Natural killer cell treated with Interleukin-12 subunit alpha and Interleukin-12 subunit beta and Interleukin-15 and Interleukin-18, amount 100 ng/mL, for 72 hours (primary cell): ENCODE data around the gene ATG7. TPM values are rescaled to one million over a fixed set of nuclear protein-coding genes. Genes with fewer than 3 reads are reported as not detected.
"Not testable (repeated sequence)": the region's sequence is repeated elsewhere in the genome, so short reads cannot be mapped to it uniquely, and the experiment has no call there.

ENCODE experiments used
- ATAC-seq, 2 donors: fragments of 150-1000 bp; cut with Tn5 transposase in 1 of 2; sonication (Bioruptor Pico), chemical (Tn5 transposase) in 1 of 2; 2 replicates each; pipeline ENCODE4 v1.10.0; 2021
- DNase-seq: peaks from one replicate; pipeline ENCODE4 v3.0.0; 2022; ENCODE audit warnings: low spot score
- H3K27ac Mint-ChIP-seq, 2 donors: 1 replicate in 1 of 2; 2 replicates in 1 of 2; pipeline ENCODE4 v1.8.0; 2022; ENCODE audit warnings: mixed read lengths in 2 of 2, mild to moderate bottlenecking in 1 of 2, moderate library complexity in 1 of 2
- H3K27me3 Mint-ChIP-seq, 2 donors: 1 replicate in 1 of 2; 2 replicates in 1 of 2; pipeline ENCODE4 v1.8.0; 2022; ENCODE audit warnings: mixed read lengths in 2 of 2
- H3K36me3 Mint-ChIP-seq: one replicate; pipeline ENCODE4 v1.8.0; 2022; ENCODE audit warnings: mixed read lengths
- H3K4me1 Mint-ChIP-seq, 2 donors: 1 replicate in 1 of 2; 2 replicates in 1 of 2; pipeline ENCODE4 v1.8.0; 2022; ENCODE audit warnings: low read depth in 2 of 2, mixed read lengths in 2 of 2, mild to moderate bottlenecking in 1 of 2
- H3K4me3 Mint-ChIP-seq: one replicate; pipeline ENCODE4 v1.8.0; 2022; ENCODE audit warnings: mixed read lengths
- H3K9me3 Mint-ChIP-seq: 2 replicates; pipeline ENCODE4 v1.8.0; 2022; ENCODE audit warnings: mixed read lengths
- total RNA-seq, 2 donors: library from RNA; stranded (reverse); gene quantifications; one replicate each; pipeline ENCODE4 v1.2.3, GENCODE V29; 2022

ATG7 gene
- total RNA-seq, 2 donors from 2014 or later = 45.0 to 79.9 TPM

DNA sequence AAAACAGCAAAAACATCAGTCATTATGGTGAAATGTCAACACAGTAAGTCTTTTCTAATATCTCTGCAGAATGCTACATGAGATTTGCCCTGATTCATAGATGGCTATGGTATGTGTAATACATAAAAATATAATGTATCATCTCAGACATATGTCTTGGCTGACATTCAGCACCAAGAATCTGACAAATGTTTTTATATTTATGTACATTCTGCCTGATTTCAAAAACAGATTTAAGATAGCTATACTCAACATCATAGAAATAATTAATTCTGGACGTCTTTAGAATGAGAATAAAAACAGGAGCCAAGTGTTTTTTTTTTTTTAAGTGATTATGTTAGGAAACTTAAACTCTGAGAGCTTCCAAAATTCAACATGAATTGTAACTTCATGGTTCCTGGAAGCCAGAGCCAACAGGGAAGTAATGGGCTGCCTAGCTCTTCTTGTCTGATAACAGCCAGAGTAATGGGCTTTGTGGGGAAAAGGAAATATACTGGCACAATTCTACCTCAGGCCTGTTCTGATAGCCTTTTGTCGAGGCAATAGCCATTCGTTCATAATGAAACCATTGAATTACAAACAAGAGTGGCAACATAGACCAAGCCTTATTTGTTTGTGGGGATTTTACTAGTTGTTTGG lies 187.1 kb downstream of the ATG7 start:
- no peak overlapping the region for H3K27ac Mint-ChIP-seq

DNA sequence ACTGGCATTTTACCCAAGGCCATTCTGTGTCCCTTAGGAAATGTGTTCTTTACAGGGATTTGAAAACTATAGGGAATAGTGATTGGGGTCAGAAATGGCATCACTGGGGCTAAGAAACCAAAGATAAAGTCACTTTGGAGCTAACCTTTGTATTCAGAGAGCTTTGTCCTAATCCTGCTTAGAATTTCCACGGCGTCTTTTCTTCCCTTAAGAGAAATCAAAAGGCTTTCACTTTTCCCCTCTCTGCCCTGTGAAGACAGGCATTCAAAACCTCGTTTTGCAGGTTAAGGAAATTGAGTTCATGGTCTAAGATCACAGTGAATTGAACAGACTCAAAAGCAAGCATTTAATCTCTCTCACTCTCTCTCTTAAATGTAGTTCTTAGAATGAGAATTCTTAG lies 189.0 kb downstream of the ATG7 start:
- no peak for ATAC-seq
- peaks cover 0 to 4% of the 10 kb centered on the region in 2 donors for H3K4me1 Mint-ChIP-seq
- no peak overlapping the region for H3K27ac Mint-ChIP-seq
- no peaks in the 10 kb centered on the region for H3K27me3 Mint-ChIP-seq
- H3K9me3 Mint-ChIP-seq = no peaks in the 10 kb centered on the region
- no peaks in the 10 kb centered on the region for H3K36me3 Mint-ChIP-seq
- no peak for DNase-seq
- H3K4me3 Mint-ChIP-seq = no peak overlapping the region

More for the DNA sequence above, 187.1 kb downstream of the ATG7 start:
- Mint-ChIP-seq H3K4me1 (peaks cover 0 to 4% of the 10 kb centered on the region in 2 donors), H3K27me3 (no peaks in the 10 kb centered on the region), H3K36me3 (no peaks in the 10 kb centered on the region), H3K4me3 (no peak overlapping the region), H3K9me3 (no peaks in the 10 kb centered on the region)
- no peak for DNase-seq
- no peak for ATAC-seq

DNA sequence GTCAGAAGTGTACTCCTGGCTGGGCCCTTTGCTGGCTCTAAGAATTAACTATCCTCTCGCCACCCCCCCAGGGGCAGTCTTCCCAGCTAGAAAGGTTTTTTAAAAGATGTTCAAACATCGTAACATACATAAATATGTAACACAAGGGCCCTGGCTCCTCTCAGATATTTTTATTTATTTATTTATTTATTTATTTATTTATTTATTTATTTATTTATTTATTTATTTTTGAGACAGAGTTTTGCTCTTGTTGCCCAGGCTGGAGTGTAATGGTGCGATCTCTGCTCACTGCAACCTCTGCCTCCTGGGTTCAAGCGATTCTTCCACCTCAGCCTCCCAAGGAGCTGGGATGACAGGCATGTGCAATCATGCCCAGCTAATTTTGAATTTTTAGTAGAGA lies 190.5 kb downstream of the ATG7 start:
- not testable (repeated sequence) for H3K4me3 Mint-ChIP-seq, H3K9me3 Mint-ChIP-seq, H3K27me3 Mint-ChIP-seq, H3K4me1 Mint-ChIP-seq, H3K36me3 Mint-ChIP-seq, ATAC-seq, DNase-seq, H3K27ac Mint-ChIP-seq

DNA sequence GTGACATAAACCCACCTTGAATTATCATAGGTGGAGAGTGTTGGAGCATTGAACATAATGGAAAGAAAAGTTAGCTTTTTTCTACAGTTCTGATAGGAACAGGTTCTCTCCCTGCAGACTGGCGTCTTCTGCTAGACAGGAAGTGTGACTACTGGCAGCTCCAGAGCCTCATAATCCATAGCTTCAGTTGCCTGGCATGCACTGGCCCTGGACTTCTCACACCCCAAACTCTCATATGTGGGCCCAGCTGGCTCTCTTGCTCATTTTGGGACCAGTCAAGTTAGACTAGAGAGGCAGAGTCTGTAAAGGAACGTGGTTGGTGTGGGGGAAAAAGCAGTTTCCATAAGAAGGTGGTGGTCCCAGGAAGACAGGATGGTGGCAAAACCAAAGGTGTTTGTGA lies 191.4 kb downstream of the ATG7 start:
- Mint-ChIP-seq H3K27ac (no peak overlapping the region), H3K36me3 (no peaks in the 10 kb centered on the region), H3K4me1 (peaks cover 0 to 4% of the 10 kb centered on the region in 2 donors), H3K27me3 (no peaks in the 10 kb centered on the region), H3K4me3 (no peak overlapping the region), H3K9me3 (no peaks in the 10 kb centered on the region)
- ATAC-seq (no peak), DNase-seq (no peak)

DNA sequence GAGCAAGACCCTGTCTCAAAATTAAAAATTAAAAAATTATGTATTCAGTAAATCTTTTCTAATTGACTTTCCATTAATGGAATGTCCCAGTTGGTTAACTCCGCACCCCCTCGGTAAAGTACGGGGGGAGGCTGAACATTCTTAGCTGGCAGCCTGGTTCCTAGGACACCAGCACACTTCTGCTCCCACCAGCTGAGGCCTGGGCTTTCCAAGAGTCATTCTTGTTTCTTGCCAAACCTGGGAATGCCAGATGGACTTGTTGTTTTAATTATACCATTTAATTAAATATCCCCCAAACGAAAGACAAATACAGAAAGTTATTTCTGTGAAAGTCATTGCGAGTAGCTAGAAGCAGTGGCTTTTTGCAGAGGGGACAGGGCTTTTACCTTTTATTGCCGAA lies 192.2 kb downstream of the ATG7 start:
- Mint-ChIP-seq H3K9me3 (no peaks in the 10 kb centered on the region), H3K4me3 (no peak overlapping the region), H3K36me3 (no peaks in the 10 kb centered on the region), H3K27ac (no peak overlapping the region), H3K27me3 (no peaks in the 10 kb centered on the region), H3K4me1 (peaks cover 0 to 4% of the 10 kb centered on the region in 2 donors)
- ATAC-seq = no peak
- DNase-seq = no peak

DNA sequence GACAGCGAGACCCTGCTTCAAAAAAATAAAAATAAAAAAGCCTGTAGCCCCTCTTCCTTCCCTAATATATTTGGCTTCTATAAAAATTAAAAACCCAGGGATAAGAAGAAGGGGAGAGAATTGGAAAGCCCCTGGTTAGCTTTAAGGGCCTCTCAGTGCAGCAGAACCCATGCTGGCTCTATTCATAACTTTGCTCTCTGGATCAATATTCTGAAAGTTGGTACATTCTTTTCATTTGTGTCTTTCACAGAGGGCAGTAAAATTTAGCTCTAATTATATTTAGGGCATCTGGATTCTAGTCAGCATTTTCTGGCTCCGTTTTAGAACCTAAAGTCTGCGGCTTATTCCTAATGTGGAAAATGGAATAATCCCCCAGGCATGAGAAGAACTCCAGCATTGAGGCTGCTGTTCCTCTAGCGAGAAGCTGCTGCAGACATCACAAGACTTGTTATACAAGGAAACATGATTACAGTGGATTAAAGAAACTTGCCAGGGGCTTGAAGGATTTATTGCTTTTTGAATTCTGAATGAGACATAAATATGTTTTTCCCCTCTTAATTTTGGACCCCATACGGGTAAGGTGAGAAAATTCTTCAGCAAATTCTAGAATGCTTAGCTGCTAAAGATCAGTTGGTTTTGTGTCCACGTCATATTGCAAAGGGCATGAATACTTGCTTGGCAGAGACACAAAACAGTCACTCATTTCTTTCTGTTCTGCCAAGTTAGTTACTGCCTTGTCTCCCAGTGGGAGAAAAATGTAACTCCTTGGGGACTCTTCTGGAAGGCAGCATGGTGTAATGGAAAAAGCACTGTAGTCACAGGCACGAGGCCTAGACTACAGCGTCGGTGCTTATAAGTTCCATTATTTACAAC lies 193.8 kb downstream of the ATG7 start:
- no peaks in the 10 kb centered on the region for H3K36me3 Mint-ChIP-seq
- no peak overlapping the region for H3K4me3 Mint-ChIP-seq
- peaks cover 0 to 4% of the 10 kb centered on the region in 2 donors for H3K4me1 Mint-ChIP-seq
- no peak for DNase-seq
- no peaks in the 10 kb centered on the region for H3K27me3 Mint-ChIP-seq
- no peak overlapping the region for H3K27ac Mint-ChIP-seq
- H3K9me3 Mint-ChIP-seq = no peaks in the 10 kb centered on the region
- ATAC-seq = no peak

DNA sequence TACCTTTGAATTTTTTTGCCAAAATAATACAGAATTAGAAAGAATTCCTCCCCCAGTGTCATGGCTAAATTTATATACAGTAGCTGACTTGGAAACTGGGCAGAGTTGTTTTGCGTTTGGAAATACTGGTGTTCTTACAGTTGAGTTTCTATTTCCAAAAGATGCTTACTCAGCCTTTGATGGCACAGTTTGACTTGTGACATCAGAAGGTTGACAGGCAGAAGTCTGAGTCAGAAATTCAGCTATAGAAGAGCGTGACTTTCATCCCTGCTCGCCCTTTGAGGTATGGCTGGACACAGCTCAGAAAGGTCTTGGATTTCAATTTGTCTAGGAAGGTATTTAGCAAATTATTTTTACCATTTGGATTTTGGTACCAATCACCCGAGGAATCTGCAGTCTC lies 195.7 kb downstream of the ATG7 start:
- Mint-ChIP-seq H3K36me3 (no peaks in the 10 kb centered on the region), H3K27ac (no peak overlapping the region), H3K4me3 (no peak overlapping the region)

DNA sequence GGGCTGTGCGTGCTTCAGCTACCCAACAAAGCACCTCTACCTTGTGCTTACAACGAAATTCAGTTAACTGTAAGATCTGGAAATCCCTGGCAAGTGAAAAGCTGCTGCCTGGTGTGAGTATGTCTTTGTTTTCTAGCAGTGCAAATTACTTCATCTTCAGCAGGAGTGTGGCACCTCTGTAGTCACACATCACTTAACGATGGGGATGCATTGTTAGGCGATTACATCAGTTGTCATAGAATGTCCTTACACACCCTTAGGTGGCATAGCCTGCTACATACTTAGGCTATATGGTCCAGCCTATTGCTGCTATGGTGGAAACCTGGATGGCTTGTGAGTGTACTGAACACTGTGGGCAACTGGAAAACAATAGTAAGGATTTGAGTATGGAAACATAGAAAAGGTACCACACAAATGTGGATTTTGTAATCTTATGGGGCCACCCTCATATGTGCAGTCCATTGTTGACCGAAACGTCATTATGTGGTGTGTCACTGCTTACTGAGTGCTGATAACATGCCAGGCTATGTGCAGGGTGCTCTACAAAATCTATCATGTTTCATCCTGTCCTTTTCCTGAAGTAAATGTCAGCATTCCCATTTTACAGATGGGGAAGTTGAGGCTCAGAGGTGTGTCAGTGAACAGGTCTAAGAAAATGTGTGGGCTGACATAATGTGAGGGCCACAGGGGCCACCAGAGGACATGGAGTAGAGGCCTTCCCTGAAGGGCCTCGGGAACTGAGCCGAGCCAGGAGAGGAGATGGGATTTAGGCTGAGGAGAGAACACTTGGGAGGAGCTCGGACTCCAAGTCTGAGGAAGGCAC lies 198.0 kb downstream of the ATG7 start:
- H3K36me3 Mint-ChIP-seq = no peaks in the 10 kb centered on the region
- ATAC-seq = no peak
- no peaks in the 10 kb centered on the region for H3K9me3 Mint-ChIP-seq
- no peaks in the 10 kb centered on the region for H3K4me1 Mint-ChIP-seq
- H3K4me3 Mint-ChIP-seq = no peak overlapping the region
- no peak for DNase-seq
- H3K27ac Mint-ChIP-seq = no peak overlapping the region
- no peaks in the 10 kb centered on the region for H3K27me3 Mint-ChIP-seq

More for the DNA sequence above, 195.7 kb downstream of the ATG7 start:
- Mint-ChIP-seq H3K4me1 (peaks cover 0 to 4% of the 10 kb centered on the region in 2 donors), H3K9me3 (no peaks in the 10 kb centered on the region), H3K27me3 (no peaks in the 10 kb centered on the region)
- DNase-seq (no peak), ATAC-seq (no peak)

DNA sequence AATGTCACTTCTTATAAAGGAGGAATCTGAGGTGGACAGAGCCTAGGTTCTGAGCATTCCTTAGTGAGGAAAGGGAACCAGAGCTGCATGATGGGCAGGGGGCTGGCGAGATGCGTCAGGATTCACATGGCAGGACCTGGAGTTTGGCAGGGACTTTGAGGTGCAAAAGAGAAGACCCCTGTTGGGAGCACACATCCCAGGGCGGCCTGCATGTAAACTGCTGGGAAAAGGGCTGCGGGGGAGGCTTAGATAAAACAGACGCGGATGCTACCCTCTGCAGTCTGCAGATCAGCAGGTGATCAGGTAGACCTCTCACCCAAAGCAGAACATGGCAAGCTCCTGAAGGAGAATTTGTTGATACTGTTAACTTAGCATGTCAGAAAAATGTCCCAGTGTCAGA lies 203.1 kb downstream of the ATG7 start:
- no peaks in the 10 kb centered on the region for H3K4me1 Mint-ChIP-seq
- H3K27me3 Mint-ChIP-seq = no peaks in the 10 kb centered on the region
- DNase-seq = no peak
- no peak overlapping the region for H3K4me3 Mint-ChIP-seq
- no peak for ATAC-seq
- no peaks in the 10 kb centered on the region for H3K9me3 Mint-ChIP-seq
- H3K27ac Mint-ChIP-seq = no peak overlapping the region
- H3K36me3 Mint-ChIP-seq = no peaks in the 10 kb centered on the region

DNA sequence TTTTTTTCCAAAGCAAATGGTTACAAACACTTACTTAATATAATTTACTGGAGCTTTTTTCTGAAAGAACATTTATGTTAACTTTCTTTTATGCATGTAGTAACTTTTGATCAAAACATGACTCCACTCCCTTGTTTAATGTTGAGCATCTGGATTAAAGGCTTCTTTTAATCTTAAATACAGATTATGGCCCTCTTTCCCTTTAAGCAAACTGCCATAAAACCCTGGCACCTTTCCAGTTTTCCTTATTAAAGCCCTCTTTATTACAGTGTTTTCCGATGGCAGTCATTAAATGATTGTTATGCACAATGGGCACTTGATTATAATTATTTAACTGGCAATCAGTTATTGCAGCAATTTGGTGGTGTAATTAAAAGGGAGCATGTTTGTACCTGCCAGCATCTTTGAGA lies 204.5 kb downstream of the ATG7 start:
- H3K27me3 Mint-ChIP-seq = no peaks in the 10 kb centered on the region
- no peak overlapping the region for H3K4me3 Mint-ChIP-seq
- DNase-seq = no peak
- no peak overlapping the region for H3K27ac Mint-ChIP-seq
- H3K4me1 Mint-ChIP-seq = no peaks in the 10 kb centered on the region
- H3K9me3 Mint-ChIP-seq = no peaks in the 10 kb centered on the region
- ATAC-seq = no peak
- no peaks in the 10 kb centered on the region for H3K36me3 Mint-ChIP-seq

DNA sequence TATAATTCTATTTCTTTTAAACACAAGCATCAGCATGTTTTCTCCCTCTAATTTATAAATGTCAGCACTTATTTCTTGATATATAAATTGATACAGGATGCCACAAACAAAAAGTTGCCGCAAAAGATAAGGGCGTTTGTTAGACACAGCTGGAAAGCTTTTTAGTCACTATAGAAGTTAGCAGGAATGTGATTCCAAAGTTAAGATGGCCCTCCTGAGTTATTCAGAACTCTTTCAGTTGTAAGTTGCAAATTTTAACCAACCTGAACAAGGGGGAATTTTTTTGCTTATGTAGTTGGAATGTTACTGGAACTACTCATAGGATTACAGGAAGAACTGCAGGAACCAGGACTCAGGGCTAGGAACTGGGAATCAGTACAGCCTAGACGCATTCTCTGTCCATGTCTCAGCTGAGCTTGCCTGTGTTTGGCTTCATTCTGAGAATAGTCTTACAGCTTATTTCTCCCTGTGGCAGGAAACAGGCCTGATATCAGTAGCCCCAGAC lies 205.3 kb downstream of the ATG7 start:
- Mint-ChIP-seq H3K4me1 (no peaks in the 10 kb centered on the region), H3K27me3 (no peaks in the 10 kb centered on the region), H3K4me3 (no peak overlapping the region), H3K27ac (no peak overlapping the region), H3K9me3 (no peaks in the 10 kb centered on the region), H3K36me3 (no peaks in the 10 kb centered on the region)
- ATAC-seq (no peak), DNase-seq (no peak)

DNA sequence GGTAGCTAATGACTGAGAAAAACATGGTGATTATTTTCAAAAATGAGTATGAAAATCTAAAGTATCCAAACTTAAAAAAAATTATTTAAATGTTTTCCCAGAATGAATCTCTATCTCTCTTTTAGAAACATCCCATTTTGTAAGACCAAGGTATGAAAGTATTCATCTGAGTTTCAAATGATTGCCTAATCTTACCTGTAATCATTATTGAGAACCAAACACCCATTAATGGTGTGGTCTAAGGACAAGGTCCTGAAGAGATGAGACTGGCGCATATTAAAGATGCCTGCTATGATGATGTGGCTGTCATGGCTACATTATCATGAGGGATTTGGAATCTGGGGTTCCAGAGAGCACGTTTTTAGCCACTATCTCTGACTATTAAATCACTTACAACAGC lies 206.0 kb downstream of the ATG7 start:
- Mint-ChIP-seq H3K9me3 (no peaks in the 10 kb centered on the region), H3K27me3 (no peaks in the 10 kb centered on the region), H3K27ac (no peak overlapping the region), H3K36me3 (no peaks in the 10 kb centered on the region), H3K4me3 (no peak overlapping the region), H3K4me1 (no peaks in the 10 kb centered on the region)
- no peak for DNase-seq
- ATAC-seq = no peak

DNA sequence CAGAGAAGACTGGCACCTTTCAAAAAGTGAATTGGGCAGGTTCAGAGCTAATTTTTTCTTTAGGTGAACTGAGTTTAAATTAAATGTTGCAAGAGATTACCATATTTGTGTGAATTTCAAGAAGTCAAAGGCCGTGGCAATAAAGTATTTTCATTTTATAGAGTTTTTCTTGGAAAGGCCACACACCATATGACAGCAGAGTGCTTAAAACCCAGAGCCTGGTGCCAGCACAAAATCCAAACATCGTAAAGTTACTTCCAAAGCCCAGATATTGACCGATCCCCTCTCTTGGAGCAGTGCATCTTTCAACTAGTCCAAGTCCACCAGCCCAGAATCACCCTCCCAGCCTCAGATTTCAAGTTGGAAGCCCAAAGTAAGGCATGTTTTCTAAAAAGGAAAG lies 207.0 kb downstream of the ATG7 start:
- no peak overlapping the region for H3K27ac Mint-ChIP-seq

More for the DNA sequence above, 207.0 kb downstream of the ATG7 start:
- Mint-ChIP-seq H3K4me3 (no peak overlapping the region), H3K27me3 (no peaks in the 10 kb centered on the region), H3K36me3 (no peaks in the 10 kb centered on the region), H3K9me3 (no peaks in the 10 kb centered on the region), H3K4me1 (no peaks in the 10 kb centered on the region)
- no peak for DNase-seq
- ATAC-seq = no peak
